Trophoblast cell (in vitro differentiated cells and primary cell): ENCODE data around the gene AAGAB. TPM values are rescaled to one million over a fixed set of nuclear protein-coding genes. Genes with fewer than 3 reads are reported as not detected.
A peak's percentile ranks its signal among the peaks of the same experiment; 100 is the strongest.

Source experiments
- DNase-seq, 2 donors: peaks; one replicate each; pipeline ENCODE4 v3.0.0-alpha.2; 2016
- H2AFZ ChIP-seq: 2 replicates; pipeline ENCODE4 v1.6.1; 2013; ENCODE audit warnings: low read length, moderate library complexity, mild to moderate bottlenecking; ENCODE audit not compliant: insufficient read depth, poor library complexity
- H2AK5ac ChIP-seq: 2 replicates; pipeline ENCODE4 v1.6.1; 2013; ENCODE audit warnings: mild to moderate bottlenecking, low read length
- H2BK120ac ChIP-seq: 2 replicates; pipeline ENCODE4 v1.6.1; 2013; ENCODE audit warnings: low read length, mild to moderate bottlenecking, moderate library complexity; ENCODE audit not compliant: insufficient read depth, poor library complexity
- H2BK12ac ChIP-seq: 2 replicates; pipeline ENCODE4 v1.6.1; 2013; ENCODE audit warnings: mild to moderate bottlenecking, low read length, moderate library complexity
- H2BK5ac ChIP-seq: 2 replicates; pipeline ENCODE4 v1.6.1; 2013; ENCODE audit warnings: low read length, low read depth, moderate library complexity, mild to moderate bottlenecking; ENCODE audit not compliant: poor library complexity
- H3K14ac ChIP-seq: 2 replicates; pipeline ENCODE4 v1.6.1; 2013; ENCODE audit warnings: mild to moderate bottlenecking, low read length
- H3K18ac ChIP-seq: 2 replicates; pipeline ENCODE4 v1.6.1; 2013; ENCODE audit warnings: mild to moderate bottlenecking, low read length
- H3K23ac ChIP-seq: 2 replicates; pipeline ENCODE4 v1.6.1; 2013; ENCODE audit warnings: low read length
- H3K27ac ChIP-seq: 2 replicates; pipeline ENCODE4 v1.5.1; 2013; ENCODE audit warnings: low read depth, mild to moderate bottlenecking, inconsistent platforms, low read length, moderate library complexity
- H3K27me3 ChIP-seq: 2 replicates; pipeline ENCODE4 v1.6.1; 2013; ENCODE audit warnings: inconsistent platforms, mild to moderate bottlenecking, low read length, moderate library complexity; ENCODE audit not compliant: insufficient read depth
- H3K36me3 ChIP-seq, 2 experiments: 1 replicate in 1 of 2; 2 replicates in 1 of 2; pipeline ENCODE4 v1.6.1; 2013; ENCODE audit warnings: low read length in 2 of 2, mild to moderate bottlenecking in 2 of 2, moderate library complexity in 1 of 2; ENCODE audit not compliant: insufficient read depth in 2 of 2, control insufficient read depth in 1 of 2
- H3K4ac ChIP-seq: 2 replicates; pipeline ENCODE4 v1.6.1; 2013; ENCODE audit warnings: low read depth, mild to moderate bottlenecking, low read length, moderate library complexity
- H3K4me1 ChIP-seq, 2 experiments: 1 replicate in 1 of 2; 2 replicates in 1 of 2; pipeline ENCODE4 v1.6.1; 2013; ENCODE audit warnings: low read length in 2 of 2, mild to moderate bottlenecking in 2 of 2, moderate library complexity in 1 of 2; ENCODE audit not compliant: insufficient read depth in 2 of 2, control insufficient read depth in 1 of 2
- H3K4me2 ChIP-seq: 2 replicates; pipeline ENCODE4 v1.6.1; 2013; ENCODE audit warnings: inconsistent platforms, mild to moderate bottlenecking, low read length, moderate library complexity
- H3K4me3 ChIP-seq: 2 replicates; pipeline ENCODE4 v1.5.1; 2013; ENCODE audit warnings: mild to moderate bottlenecking, low read depth, low read length, inconsistent platforms
- H3K79me1 ChIP-seq: one replicate; pipeline ENCODE4 v1.6.1; 2013; ENCODE audit warnings: low read length
- H3K79me2 ChIP-seq: 2 replicates; pipeline ENCODE4 v1.6.1; 2013; ENCODE audit warnings: low read length, mild to moderate bottlenecking; ENCODE audit not compliant: control insufficient read depth, insufficient read depth, poor library complexity
- H3K9ac ChIP-seq: 2 replicates; pipeline ENCODE4 v1.6.1; 2013; ENCODE audit warnings: mild to moderate bottlenecking, low read length
- H3K9me3 ChIP-seq: 2 replicates; pipeline ENCODE4 v1.6.1; 2013; ENCODE audit warnings: low read depth, mild to moderate bottlenecking, control low read depth, inconsistent platforms, low read length; ENCODE audit not compliant: insufficient read depth
- H4K12ac ChIP-seq: 2 replicates; pipeline ENCODE4 v1.6.1; 2013; ENCODE audit warnings: low read depth, mild to moderate bottlenecking, low read length, moderate library complexity
- H4K8ac ChIP-seq: 2 replicates; pipeline ENCODE4 v1.6.1; 2013; ENCODE audit warnings: low read depth, mild to moderate bottlenecking, low read length, moderate library complexity
- H4K91ac ChIP-seq: one replicate; pipeline ENCODE4 v1.6.1; 2013; ENCODE audit warnings: low read depth, mild to moderate bottlenecking, low read length, moderate library complexity
- WGBS: extraction: QIAGEN DNeasy Blood & Tissue Kit; methylation state at CpG from one replicate; pipeline ENCODE4 v1.1.7; 2013; ENCODE audit warnings: missing lambda C conversion rate; ENCODE audit not compliant: insufficient read length, insufficient coverage; ENCODE audit errors: extremely low coverage; 5-methylcytosine and 5-hydroxymethylcytosine counted together
- polyA plus RNA-seq: library from polyadenylated mRNA; stranded (reverse); fragments of 200-250 nt; gene quantifications from 2 replicates; pipeline ENCODE4 v1.2.3, GENCODE V29; 2013

Gene AAGAB
- polyA plus RNA-seq, result 21.6 and 21.9 TPM in 2 replicates

- H2BK12ac ChIP-seq, result peak within 1 kb of the TSS; percentile 29
- WGBS, result no CpG with 5 or more reads among the region's 76 CpGs
- peaks cover 7% of the 10 kb centered on the region for H3K79me1 ChIP-seq
- H2BK5ac ChIP-seq, result peak within 1 kb of the TSS; percentile 86
- peak; percentile 99 for DNase-seq
- peak within 1 kb of the TSS; percentile 66 for H3K18ac ChIP-seq
- H4K8ac ChIP-seq, result peak within 1 kb of the TSS; percentile 86
- H3K4me3 ChIP-seq, result peak within 1 kb of the TSS; percentile 94
- H2BK120ac ChIP-seq, result peak within 1 kb of the TSS; percentile 26
- peak within 1 kb of the TSS; percentile 93 for H3K27ac ChIP-seq
- peak within 1 kb of the TSS; percentile 72 for H4K91ac ChIP-seq
- no peaks in the 10 kb centered on the region for H3K36me3 ChIP-seq
- H2AFZ ChIP-seq, result peak within 1 kb of the TSS; percentile 68
- no peaks in the 10 kb centered on the region for H3K27me3 ChIP-seq
- H3K14ac ChIP-seq, result peak within 1 kb of the TSS; percentile 91
- no peaks in the 10 kb centered on the region for H3K9me3 ChIP-seq
- no peak within 1 kb of the TSS for H2AK5ac ChIP-seq
- peak within 1 kb of the TSS; percentile 95 for H3K4me2 ChIP-seq
- peak within 1 kb of the TSS; percentile 66 for H4K12ac ChIP-seq
- peaks cover 0 to 7% of the 10 kb centered on the region in 2 experiments for H3K4me1 ChIP-seq
- peak within 1 kb of the TSS; percentile 73 for H3K4ac ChIP-seq
- no peak within 1 kb of the TSS for H3K23ac ChIP-seq
- peak within 1 kb of the TSS; percentile 96 for H3K9ac ChIP-seq
- peaks cover 9% of the 10 kb centered on the region for H3K79me2 ChIP-seq
Measured at GRCh38 chr15:67254238-67255175, at the start of gene AAGAB, which contains the start of gene IQCH. TSS of gene AAGAB (minus strand) at chr15:67254661. CDS start at chr15:67254631, 30 bp downstream. TSS of gene IQCH (plus strand) at chr15:67254786. CDS start at chr15:67254897, 111 bp downstream.

GRCh38 chr15:67303490-67304363, 49.3 kb upstream of the AAGAB start:
- H3K14ac ChIP-seq, result no peak overlapping the region
- no peak overlapping the region for H2BK5ac ChIP-seq
- no peaks in the 10 kb centered on the region for H3K79me2 ChIP-seq

GRCh38 chr15:67300266-67301025, 46.0 kb upstream of the AAGAB start:
- Histone ChIP-seq H3K79me1 (no peaks in the 10 kb centered on the region), H3K4ac (no peak overlapping the region), H3K27ac (no peak overlapping the region), H2BK12ac (no peak overlapping the region), H3K18ac (no peak overlapping the region), H2AFZ (no peak overlapping the region), H3K9ac (no peak overlapping the region), H2AK5ac (no peak overlapping the region), H3K23ac (no peak overlapping the region), H3K4me3 (no peak overlapping the region), H3K27me3 (no peaks in the 10 kb centered on the region), H3K79me2 (no peaks in the 10 kb centered on the region), H2BK120ac (no peak overlapping the region), H3K4me1 (no peaks in the 10 kb centered on the region), H4K12ac (no peak overlapping the region), H4K8ac (no peak overlapping the region), H3K36me3 (no peaks in the 10 kb centered on the region), H3K14ac (no peak overlapping the region), H3K9me3 (no peaks in the 10 kb centered on the region), H4K91ac (no peak overlapping the region), H3K4me2 (no peak overlapping the region), H2BK5ac (no peak overlapping the region)
- whole genome bisulfite sequencing, result no CpG with 5 or more reads among the region's 2 CpGs
- no peak for DNase-seq

More at GRCh38 chr15:67303490-67304363, 49.3 kb upstream of the AAGAB start:
- Histone ChIP-seq H2AFZ (no peak overlapping the region), H4K8ac (no peak overlapping the region), H3K27ac (no peak overlapping the region), H2BK120ac (no peak overlapping the region), H3K79me1 (no peaks in the 10 kb centered on the region), H3K4me1 (no peaks in the 10 kb centered on the region), H3K4me3 (no peak overlapping the region), H3K18ac (no peak overlapping the region), H2BK12ac (no peak overlapping the region), H3K9ac (no peak overlapping the region), H3K27me3 (no peaks in the 10 kb centered on the region), H3K23ac (no peak overlapping the region), H4K12ac (no peak overlapping the region), H3K4ac (no peak overlapping the region), H3K36me3 (no peaks in the 10 kb centered on the region), H3K9me3 (no peaks in the 10 kb centered on the region), H4K91ac (no peak overlapping the region), H3K4me2 (no peak overlapping the region), H2AK5ac (no peak overlapping the region)
- DNase-seq, result peak; percentile 2 to 72
- WGBS, result no CpG with 5 or more reads among the region's 4 CpGs

- Histone ChIP-seq H3K23ac (no peak overlapping the region), H3K79me2 (no peaks in the 10 kb centered on the region), H2BK5ac (no peak overlapping the region), H3K18ac (no peak overlapping the region), H3K79me1 (no peaks in the 10 kb centered on the region), H4K91ac (no peak overlapping the region), H3K4me2 (no peak overlapping the region), H3K9me3 (no peaks in the 10 kb centered on the region), H2BK120ac (no peak overlapping the region), H2BK12ac (no peak overlapping the region), H3K27me3 (no peaks in the 10 kb centered on the region), H3K27ac (no peak overlapping the region), H3K4me3 (no peak overlapping the region), H3K36me3 (no peaks in the 10 kb centered on the region), H3K4ac (no peak overlapping the region), H3K14ac (no peak overlapping the region), H3K9ac (no peak overlapping the region), H2AFZ (no peak overlapping the region), H2AK5ac (no peak overlapping the region), H4K8ac (no peak overlapping the region), H3K4me1 (no peaks in the 10 kb centered on the region), H4K12ac (no peak overlapping the region)
- no CpG with 5 or more reads among the region's 1 CpG for WGBS
- DNase-seq, result no peak
Measured at GRCh38 chr15:67296684-67297083, 42.2 kb upstream of the AAGAB start.
